Activated CD4-positive, alpha-beta T cell treated with anti-CD3 and anti-CD28 coated beads, Interleukin-2, amount 50 U/mL, for 16 hours (primary cell): ENCODE data around the gene HMCN2.

Experiments used
- DNase-seq: peaks from one replicate; pipeline ENCODE4 v3.0.0-alpha.2; 2020

Gene HMCN2

DNA sequence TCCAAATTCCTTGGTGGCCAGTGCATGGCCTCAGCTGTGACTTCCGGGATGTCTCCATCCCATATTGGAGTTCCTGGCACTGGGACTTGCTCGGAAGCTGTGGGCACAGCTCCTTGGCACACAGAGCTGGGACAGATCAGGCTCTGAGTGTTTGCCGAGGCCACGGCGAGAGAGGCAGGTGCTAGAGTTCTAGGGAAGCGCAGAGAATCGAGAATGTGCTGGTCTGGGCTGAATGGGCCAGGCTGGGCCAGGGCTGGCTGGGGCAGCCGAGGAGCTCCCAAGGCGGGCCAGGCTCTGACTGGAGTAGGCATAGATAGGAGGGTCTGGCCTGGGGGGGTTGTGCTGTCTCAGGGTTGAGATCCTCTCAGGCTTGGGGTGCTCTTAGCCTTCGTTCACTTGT, 45.4 kb downstream of the HMCN2 start:
- no peak for DNase-seq

DNA sequence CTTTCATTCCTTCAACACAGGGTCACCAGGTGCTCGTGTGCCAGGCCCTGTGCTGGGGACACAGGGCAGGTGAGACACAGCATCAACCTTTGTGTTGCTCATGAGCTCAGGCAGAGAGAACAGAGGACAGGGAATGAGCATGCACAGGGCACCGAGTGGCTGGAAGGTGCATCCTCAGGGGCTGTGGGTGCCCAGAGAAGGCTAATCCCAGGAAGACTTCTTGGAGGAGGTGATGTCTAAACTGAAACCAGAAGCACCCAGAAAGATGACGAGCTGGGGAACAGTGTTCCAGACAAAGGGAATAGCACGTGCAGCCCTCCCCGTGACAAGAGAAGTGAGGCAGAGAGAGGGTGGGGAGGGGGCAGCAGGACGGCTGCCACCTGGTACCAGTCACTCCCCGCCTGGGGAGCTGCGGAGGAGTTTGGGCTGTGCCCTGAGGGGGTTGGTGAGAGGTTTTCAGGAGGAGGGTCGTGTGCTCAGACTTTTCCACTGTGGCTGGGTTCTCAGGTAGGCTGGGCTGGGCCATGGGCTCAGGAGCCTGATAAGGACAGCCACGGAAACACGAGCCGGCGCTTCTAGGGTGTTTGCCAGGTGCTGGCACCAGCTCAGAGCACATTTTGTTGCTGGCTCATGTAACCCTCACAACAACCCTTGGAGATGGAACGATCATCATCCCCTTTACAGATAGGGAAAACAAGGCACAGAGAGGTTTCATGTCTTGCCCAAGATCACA, 46.0 kb downstream of the HMCN2 start:
- no peak for DNase-seq

- no peak for DNase-seq
Observed at GRCh38 chr9:130313103-130313858, 47.7 kb downstream of the HMCN2 start.

- DNase-seq, result no peak
Observed at GRCh38 chr9:130315446-130316226, 50.1 kb downstream of the HMCN2 start.

- no peak for DNase-seq
Observed at GRCh38 chr9:130316430-130316829, 50.9 kb downstream of the HMCN2 start.

GRCh38 chr9:130319300-130319699, 53.7 kb downstream of the HMCN2 start:
- DNase-seq, result no peak

GRCh38 chr9:130319944-130320712, 54.6 kb downstream of the HMCN2 start:
- DNase-seq, result no peak

GRCh38 chr9:130320723-130321481, 55.3 kb downstream of the HMCN2 start:
- DNase-seq, result no peak

DNA sequence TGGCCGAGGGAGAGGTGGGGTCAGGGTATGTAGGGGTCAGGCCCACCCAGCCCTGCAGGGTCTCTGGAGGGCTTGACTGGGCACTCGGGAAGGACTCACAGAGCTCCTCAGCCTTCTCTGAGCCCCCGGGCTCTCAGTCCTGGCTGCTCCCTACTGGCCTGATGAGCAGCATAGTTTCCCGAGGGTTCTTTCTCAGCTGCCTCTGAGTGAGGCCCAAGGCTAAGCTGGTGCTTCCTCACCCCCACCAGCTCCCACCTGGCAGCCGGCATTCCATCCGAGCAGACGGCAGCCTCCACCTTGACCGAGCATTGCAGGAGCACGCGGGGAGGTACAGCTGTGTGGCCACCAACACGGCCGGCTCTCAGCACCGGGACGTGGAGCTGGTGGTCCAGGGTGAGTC, 56.0 kb downstream of the HMCN2 start:
- no peak for DNase-seq

DNA sequence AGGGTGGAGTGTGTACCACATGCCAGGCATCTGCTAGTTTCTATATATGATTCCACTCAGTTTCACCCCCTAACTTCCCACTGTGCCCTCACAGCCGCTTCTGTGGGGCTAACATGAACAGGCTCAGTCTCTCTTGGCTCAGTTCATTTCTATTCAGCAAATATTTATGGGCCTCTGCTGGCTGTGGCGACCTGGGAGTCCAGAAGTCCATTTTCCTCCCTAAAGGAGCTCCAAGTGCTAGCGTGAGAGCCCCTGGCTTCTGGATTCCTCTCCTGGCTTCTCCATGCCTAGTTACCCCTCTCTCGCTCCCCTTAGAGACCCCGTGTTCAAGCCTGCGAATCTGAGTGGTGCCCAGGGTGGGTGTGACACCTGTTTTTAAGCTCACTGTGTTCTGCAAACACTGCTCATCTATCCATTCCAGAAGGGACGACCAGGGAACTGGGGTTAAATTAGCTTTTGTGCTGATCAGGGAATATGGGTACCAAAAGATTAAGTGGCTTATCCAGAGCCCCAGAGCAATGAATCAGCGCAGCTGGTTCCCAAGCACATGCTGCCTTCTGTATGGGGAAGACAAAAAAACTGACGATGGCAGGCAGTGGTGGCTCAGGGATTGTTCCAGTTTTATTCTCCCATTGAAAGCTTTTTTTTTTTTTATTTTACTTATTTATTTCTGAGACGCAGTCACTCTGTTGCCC, 57.6 kb downstream of the HMCN2 start:
- DNase-seq, result no peak

- no peak for DNase-seq
Observed at GRCh38 chr9:130325921-130326320, 60.4 kb downstream of the HMCN2 start.

DNA sequence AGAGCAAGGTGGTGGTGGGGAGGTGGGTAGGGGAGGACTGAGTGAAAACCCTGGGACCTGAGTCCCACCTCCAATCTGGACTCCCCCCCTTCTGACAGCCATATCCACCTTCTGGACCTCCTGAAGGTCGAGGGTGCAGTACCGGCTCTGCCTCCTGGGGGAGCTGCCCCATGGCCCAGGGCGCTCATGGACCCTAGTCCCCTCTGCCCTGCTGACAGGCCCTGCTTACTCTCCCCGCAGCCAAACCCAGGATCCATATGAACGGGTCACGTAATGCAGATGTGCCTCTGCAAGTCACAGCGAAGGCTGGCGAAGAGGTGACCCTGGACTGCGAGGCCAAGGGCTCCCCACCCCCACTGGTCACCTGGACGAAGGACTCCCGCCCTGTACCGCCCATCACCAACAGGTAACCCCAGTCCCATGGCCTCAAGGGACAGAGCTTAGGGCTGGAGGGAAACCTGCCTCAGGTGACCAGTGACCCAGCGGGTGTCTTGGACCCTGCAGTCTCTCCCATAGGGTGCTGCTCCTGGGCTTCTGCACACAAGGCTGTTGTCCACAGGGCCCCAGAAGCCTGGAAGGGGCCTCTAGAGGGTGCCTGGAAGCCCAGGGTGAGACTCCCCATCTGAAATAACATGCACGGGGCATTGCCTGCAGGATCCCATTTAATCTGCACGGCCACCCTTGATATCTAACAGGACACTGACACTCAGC, 61.7 kb downstream of the HMCN2 start:
- no peak for DNase-seq

- no peak for DNase-seq
Observed at GRCh38 chr9:130327781-130328348, 62.3 kb downstream of the HMCN2 start.

DNA sequence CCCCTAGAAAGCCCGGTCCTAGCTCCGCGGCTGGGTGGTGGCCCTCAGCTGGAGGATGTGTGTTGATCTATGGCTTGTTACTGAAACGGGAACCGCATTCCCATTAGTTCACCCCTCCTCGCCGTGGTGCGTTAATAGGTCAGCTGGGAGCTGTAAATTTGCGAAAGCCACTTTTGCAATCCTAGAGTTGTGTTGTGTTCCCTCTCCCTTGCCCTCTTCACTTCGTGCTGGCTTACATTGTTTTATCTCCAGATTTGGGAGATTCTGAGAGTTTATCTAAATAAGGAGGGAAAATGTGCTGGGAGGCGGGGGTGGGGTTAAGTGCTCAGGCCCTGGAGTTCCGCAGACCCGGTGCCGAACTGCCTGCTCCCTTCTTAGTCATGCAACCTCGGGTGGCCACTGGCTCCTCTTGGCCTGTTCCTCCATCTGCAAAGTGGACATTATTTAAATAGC, 62.8 kb downstream of the HMCN2 start:
- no peak for DNase-seq

- no peak for DNase-seq
Observed at GRCh38 chr9:130329061-130329460, 63.5 kb downstream of the HMCN2 start.

- DNase-seq, result no peak
Observed at GRCh38 chr9:130330202-130330862, 64.8 kb downstream of the HMCN2 start.

- DNase-seq, result no peak
Observed at GRCh38 chr9:130331061-130331460, 65.5 kb downstream of the HMCN2 start.

DNA sequence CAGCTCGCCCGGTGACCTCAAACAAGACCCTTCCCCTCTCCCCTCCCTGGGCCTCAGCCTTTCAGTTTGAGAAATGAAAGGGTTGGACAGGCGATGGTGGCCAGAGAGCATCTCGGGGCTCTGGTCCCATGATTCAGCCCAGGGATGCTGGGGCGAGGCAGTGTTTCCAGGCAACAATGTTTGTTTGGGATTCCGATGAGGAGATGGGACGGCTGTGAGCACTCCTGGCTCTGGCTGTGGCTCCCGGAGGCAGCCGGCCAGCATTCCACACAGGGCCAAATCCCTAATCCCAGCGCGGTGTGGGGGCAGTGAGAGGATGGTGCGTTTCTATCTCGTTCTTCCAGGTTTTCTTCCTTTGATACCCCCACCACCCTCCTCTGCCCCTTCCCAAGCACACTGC, 66.0 kb downstream of the HMCN2 start:
- DNase-seq, result no peak

DNA sequence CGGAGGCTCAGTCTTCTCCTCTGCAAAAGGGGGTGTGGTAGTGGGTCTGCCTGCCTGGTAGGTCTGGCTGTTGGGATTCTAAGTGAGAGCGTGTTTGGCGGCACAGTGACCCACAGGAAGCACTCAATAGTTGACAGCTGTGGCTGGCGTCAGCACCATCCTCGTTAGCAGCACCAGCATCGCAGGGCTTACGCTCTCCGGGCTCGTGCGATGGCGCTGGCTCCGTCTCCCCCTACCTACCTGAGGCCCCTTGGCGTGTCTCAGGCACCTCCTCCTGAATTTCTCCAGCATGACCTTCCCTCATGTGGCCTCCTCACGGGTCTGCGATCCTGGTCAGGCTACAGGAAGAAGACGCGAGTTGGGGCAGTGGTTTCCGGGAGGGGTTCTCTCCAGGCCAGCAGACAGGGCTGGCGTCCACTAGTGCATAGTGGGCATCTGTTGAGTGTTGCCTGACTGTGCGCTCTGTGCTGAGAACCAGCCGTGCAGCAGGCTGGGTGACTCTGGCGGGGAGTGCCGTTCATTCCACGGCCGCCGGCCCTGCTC, 66.9 kb downstream of the HMCN2 start:
- no peak for DNase-seq
